ENCODE results near the gene CCNO.

DNA sequence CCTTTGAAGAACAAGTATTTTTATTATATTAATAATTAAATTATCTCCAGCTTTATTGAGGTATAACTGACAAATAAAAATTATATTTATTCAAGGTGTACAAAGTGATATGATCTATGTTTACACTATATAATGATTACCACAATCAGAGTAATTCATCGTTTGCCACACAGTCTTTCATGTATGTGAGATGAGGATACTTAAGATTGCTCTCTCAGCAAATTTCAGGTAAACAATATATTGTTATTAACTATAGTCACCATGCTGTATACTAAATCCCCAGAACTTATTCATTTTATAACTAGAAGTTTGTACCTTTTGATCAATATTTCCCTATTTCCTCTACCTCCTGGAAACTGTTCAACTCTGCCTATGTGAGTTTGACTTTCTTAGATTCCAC lies 16.7 kb upstream of the CCNO start:
- TF ChIP-seq, protein P1, sequence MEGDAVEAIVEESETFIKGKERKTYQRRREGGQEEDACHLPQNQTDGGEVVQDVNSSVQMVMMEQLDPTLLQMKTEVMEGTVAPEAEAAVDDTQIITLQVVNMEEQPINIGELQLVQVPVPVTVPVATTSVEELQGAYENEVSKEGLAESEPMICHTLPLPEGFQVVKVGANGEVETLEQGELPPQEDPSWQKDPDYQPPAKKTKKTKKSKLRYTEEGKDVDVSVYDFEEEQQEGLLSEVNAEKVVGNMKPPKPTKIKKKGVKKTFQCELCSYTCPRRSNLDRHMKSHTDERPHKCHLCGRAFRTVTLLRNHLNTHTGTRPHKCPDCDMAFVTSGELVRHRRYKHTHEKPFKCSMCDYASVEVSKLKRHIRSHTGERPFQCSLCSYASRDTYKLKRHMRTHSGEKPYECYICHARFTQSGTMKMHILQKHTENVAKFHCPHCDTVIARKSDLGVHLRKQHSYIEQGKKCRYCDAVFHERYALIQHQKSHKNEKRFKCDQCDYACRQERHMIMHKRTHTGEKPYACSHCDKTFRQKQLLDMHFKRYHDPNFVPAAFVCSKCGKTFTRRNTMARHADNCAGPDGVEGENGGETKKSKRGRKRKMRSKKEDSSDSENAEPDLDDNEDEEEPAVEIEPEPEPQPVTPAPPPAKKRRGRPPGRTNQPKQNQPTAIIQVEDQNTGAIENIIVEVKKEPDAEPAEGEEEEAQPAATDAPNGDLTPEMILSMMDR (IDR thresholded peaks at IDR 0.05): no peak
- TF ChIP-seq POLR2A (IDR thresholded peaks at IDR 0.05): no peak
